ENCODE data around the gene WDR91. TPM values are rescaled to one million over a fixed set of nuclear protein-coding genes. Genes with fewer than 3 reads are reported as not detected.
"Not testable (repeated sequence)": the region's sequence is repeated elsewhere in the genome, so short reads cannot be mapped to it uniquely, and the experiment has no call there.

Gene WDR91
- total RNA-seq, 1 donor from 2014 or later: 6.8 TPM

DNA sequence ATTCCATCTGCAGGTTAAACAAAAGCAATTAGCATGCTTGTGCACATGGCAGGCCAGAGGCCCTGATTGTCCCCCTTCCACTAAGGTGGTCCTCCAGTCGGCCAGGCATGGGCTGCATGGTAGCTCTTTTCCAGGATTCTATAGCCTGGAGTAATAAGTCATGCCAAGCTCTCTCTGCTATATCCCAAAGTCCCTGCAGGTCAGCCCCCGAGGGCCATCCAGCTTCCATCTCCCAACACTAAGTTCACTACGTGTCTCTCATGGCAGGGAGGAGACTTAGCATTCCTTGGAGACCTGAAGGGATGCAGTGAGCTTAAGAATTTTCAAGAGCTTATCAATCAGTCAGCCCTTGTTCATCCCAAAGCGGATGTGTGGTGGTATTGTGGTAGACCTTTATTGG is 37.4 kb downstream of the WDR91 start:
- Histone ChIP-seq H3K36me3 (ENCODE audit: control insufficient read depth in 3 of 3, insufficient read depth in 3 of 3, low read length in 3 of 3) (peaks cover 0 to 20% (median 3%) of the 10 kb centered on the region in 3 donors), H3K4me1 (ENCODE audit: control insufficient read depth in 3 of 3, insufficient read depth in 3 of 3, low read length in 3 of 3) (peaks cover 21 to 22% (median 21%) of the 10 kb centered on the region in 3 donors)
- H3K4me3 ChIP-seq (ENCODE audit: low read length in 3 of 3); H3K9me3 ChIP-seq (ENCODE audit: control insufficient read depth in 3 of 3, low read length in 3 of 3); H3K27me3 ChIP-seq (ENCODE audit: control insufficient read depth in 3 of 3, insufficient read depth in 3 of 3, low read length in 3 of 3); H3K27ac ChIP-seq (ENCODE audit: low read depth, low read length); H3K9ac ChIP-seq (ENCODE audit: low read depth in 1 of 3, low read length in 3 of 3): not testable (repeated sequence)

DNA sequence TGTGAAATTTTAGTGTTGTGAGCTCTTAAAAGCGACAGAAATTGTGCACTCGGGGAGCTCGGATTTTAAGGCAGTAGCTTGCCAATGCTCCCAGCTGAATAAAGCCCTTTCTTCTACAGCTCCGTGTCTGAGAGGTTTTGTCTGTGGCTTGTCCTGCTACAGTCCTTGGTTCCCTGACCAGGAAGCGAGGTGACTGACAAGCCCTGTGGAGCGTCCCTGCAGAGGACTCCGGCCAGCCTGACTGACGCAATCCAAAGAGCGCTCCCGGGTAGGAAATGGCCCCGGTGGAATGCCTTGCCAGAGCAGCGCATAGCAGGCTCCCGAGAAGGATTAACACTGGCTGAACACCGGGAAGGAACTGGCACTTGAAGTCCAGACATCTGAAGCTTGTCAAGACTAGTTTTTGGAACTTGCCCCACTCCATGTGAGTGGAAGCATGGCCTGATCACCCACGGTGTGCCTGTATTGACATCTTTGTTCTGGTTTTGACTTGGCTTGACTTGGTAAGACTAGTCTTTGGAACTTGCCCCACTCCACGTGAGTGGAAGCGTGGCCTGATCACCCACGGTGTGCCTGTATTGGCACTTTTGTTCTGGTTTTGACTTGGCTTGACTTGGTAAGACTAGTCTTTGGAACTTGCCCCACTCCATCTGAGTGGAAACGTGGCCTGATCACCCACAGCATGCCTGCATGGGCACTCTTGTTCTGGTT is 39.6 kb downstream of the WDR91 start:
- peaks cover 41 to 43% (median 42%) of the 10 kb centered on the region in 3 donors for H3K4me1 ChIP-seq (ENCODE audit: control insufficient read depth in 3 of 3, insufficient read depth in 3 of 3, low read length in 3 of 3)
- H3K27ac ChIP-seq (ENCODE audit: low read depth, low read length): peak overlapping the region; percentile 94
- peak overlapping the region; percentile 54 to 58 (median 54) for H3K4me3 ChIP-seq (ENCODE audit: low read length in 3 of 3)
- not testable (repeated sequence) for H3K9me3 ChIP-seq (ENCODE audit: control insufficient read depth in 3 of 3, low read length in 3 of 3); H3K27me3 ChIP-seq (ENCODE audit: control insufficient read depth in 3 of 3, insufficient read depth in 3 of 3, low read length in 3 of 3)
- H3K9ac ChIP-seq (ENCODE audit: low read depth in 1 of 3, low read length in 3 of 3): peak overlapping the region; percentile 53 to 96 (median 84)
- peaks cover 16 to 24% (median 20%) of the 10 kb centered on the region in 3 donors for H3K36me3 ChIP-seq (ENCODE audit: control insufficient read depth in 3 of 3, insufficient read depth in 3 of 3, low read length in 3 of 3)

- not testable (repeated sequence) for H3K9me3 ChIP-seq (ENCODE audit: control insufficient read depth in 3 of 3, low read length in 3 of 3); H3K27me3 ChIP-seq (ENCODE audit: control insufficient read depth in 3 of 3, insufficient read depth in 3 of 3, low read length in 3 of 3)
- Histone ChIP-seq H3K9ac (ENCODE audit: low read depth in 1 of 3, low read length in 3 of 3) (peak overlapping the region; percentile 84 to 96 (median 92)), H3K36me3 (ENCODE audit: control insufficient read depth in 3 of 3, insufficient read depth in 3 of 3, low read length in 3 of 3) (peaks cover 22 to 23% (median 22%) of the 10 kb centered on the region in 3 donors), H3K27ac (ENCODE audit: low read depth, low read length) (peak overlapping the region; percentile 94), H3K4me3 (ENCODE audit: low read length in 3 of 3) (peak overlapping the region; percentile 65 to 88 (median 85)), H3K4me1 (ENCODE audit: control insufficient read depth in 3 of 3, insufficient read depth in 3 of 3, low read length in 3 of 3) (peaks cover 47 to 49% (median 48%) of the 10 kb centered on the region in 3 donors)
Measured at GRCh38 chr7:135170998-135171481, 40.3 kb downstream of the WDR91 start.

DNA sequence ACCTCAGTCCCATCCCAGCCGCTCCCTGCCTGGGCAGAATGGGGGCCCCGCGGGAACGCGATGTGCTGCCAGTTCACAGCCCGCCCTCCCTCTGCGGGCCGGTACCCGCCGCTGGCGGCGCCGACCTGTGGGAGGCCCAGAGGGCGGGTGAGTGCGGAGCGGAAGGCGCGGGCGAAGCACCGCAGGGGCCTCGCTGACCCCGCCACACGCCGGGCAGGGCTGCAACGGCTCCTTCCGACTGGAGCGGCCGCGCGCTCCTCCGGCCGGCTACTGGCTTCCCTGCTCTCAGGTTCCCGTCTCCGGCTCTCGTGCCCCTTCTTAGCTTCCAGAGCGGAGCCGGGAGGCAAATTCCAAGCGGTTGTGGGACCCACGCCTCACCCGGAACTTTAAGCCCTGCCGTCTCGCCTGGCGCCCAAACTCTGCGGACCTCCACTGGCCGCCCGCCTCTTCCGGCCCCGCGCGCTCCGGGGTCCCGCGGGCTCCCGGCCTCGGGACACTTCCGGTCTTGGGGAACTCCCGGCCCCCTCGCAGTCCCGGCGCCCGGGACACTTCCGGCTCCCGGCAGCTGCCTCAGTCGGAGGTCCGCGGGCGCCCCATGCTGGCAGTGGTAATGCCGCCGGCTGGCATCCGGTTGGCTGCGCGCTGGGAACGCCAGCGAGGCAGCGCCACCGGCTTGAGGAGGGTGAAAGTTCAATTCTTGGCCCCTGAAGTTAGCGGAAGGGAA is 40.9 kb downstream of the WDR91 start, which contains the start of gene CYREN:
CYREN (minus strand) TSS at position 434 of the 724 bp plus-strand sequence. CDS start 1,785 bp downstream, outside the sequence.
- no peaks in the 10 kb centered on the region for H3K9me3 ChIP-seq (ENCODE audit: control insufficient read depth in 3 of 3, low read length in 3 of 3)
- H3K4me1 ChIP-seq (ENCODE audit: control insufficient read depth in 3 of 3, insufficient read depth in 3 of 3, low read length in 3 of 3): peaks cover 53 to 54% (median 54%) of the 10 kb centered on the region in 3 donors
- no peaks in the 10 kb centered on the region for H3K27me3 ChIP-seq (ENCODE audit: control insufficient read depth in 3 of 3, insufficient read depth in 3 of 3, low read length in 3 of 3)
- peaks cover 27 to 28% (median 28%) of the 10 kb centered on the region in 3 donors for H3K36me3 ChIP-seq (ENCODE audit: control insufficient read depth in 3 of 3, insufficient read depth in 3 of 3, low read length in 3 of 3)
- H3K27ac ChIP-seq (ENCODE audit: low read depth, low read length): peak within 1 kb of the TSS; percentile 94
- H3K9ac ChIP-seq (ENCODE audit: low read depth in 1 of 3, low read length in 3 of 3): peak within 1 kb of the TSS; percentile 92 to 96 (median 93)
- H3K4me3 ChIP-seq (ENCODE audit: low read length in 3 of 3): peak within 1 kb of the TSS; percentile 85 to 88 (median 86)

DNA sequence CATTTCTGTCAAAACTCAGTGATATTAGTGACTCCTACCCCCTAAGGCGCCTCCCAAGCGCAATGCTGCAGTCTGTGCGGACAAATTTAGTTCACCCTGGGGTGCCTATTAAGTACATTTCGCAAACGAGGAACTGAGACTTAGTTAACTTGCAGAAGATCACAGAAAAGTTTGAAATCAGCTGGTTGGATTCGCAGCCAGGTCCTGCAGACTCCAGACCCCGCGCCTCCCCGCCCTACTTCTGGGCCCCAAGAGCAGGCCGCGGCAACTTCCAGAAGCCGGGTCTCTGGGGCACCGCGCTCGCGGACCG is 41.4 kb downstream of the WDR91 start:
- Histone ChIP-seq H3K9me3 (ENCODE audit: control insufficient read depth in 3 of 3, low read length in 3 of 3) (no peaks in the 10 kb centered on the region), H3K9ac (ENCODE audit: low read depth in 1 of 3, low read length in 3 of 3) (peak overlapping the region; percentile 92 to 96 (median 93)), H3K36me3 (ENCODE audit: control insufficient read depth in 3 of 3, insufficient read depth in 3 of 3, low read length in 3 of 3) (peaks cover 27 to 29% (median 28%) of the 10 kb centered on the region in 3 donors), H3K27me3 (ENCODE audit: control insufficient read depth in 3 of 3, insufficient read depth in 3 of 3, low read length in 3 of 3) (no peaks in the 10 kb centered on the region), H3K4me1 (ENCODE audit: control insufficient read depth in 3 of 3, insufficient read depth in 3 of 3, low read length in 3 of 3) (peaks cover 58 to 60% (median 59%) of the 10 kb centered on the region in 3 donors), H3K4me3 (ENCODE audit: low read length in 3 of 3) (peak overlapping the region; percentile 85 to 88 (median 86)), H3K27ac (ENCODE audit: low read depth, low read length) (peak overlapping the region; percentile 94)

DNA sequence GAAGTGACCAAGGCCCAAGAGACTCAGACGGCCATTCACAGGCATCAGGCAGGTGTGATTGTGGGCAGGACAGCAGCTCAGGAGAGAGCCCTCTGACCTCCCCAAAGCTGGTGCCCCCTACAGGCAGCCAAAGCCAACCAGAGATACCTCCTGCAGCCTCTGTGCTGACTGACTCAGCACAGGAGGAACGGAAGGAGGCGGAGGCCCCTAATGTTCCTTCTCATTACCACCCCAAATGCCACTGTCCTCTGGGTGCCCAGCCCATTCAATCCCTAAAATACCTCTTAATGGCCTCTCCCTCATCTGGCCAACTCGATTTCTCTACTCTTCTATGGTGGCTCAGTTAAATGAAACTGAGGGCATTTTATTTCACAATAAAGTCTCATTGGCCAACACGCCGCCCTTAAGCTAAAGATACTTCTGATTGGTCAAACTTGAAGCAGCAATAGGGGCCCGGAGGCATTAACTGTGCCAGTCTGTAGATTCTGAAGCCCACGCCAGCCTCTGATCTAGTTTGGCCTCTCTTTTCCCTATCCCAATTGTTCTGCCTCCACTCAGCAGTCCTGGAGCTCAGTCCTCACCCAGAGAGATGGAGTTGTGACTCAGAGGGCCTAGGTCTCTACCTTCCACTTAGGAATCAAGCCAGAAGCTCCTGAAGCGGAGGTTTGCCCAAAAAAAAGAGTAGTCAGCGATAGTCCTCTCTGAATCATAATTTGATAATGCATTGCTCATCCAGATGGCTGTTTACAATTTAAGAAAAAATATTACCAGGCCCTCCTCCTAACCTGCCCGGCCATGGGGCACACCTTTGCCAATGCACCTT is 42.0 kb downstream of the WDR91 start:
- H3K4me3 ChIP-seq (ENCODE audit: low read length in 3 of 3): peak overlapping the region; percentile 85 to 88 (median 86)
- H3K27ac ChIP-seq (ENCODE audit: low read depth, low read length): peak overlapping the region; percentile 94
- H3K9me3 ChIP-seq (ENCODE audit: control insufficient read depth in 3 of 3, low read length in 3 of 3): no peaks in the 10 kb centered on the region
- peak overlapping the region; percentile 92 to 96 (median 93) for H3K9ac ChIP-seq (ENCODE audit: low read depth in 1 of 3, low read length in 3 of 3)
- peaks cover 27 to 29% (median 28%) of the 10 kb centered on the region in 3 donors for H3K36me3 ChIP-seq (ENCODE audit: control insufficient read depth in 3 of 3, insufficient read depth in 3 of 3, low read length in 3 of 3)
- H3K4me1 ChIP-seq (ENCODE audit: control insufficient read depth in 3 of 3, insufficient read depth in 3 of 3, low read length in 3 of 3): peaks cover 64 to 65% (median 65%) of the 10 kb centered on the region in 3 donors
- H3K27me3 ChIP-seq (ENCODE audit: control insufficient read depth in 3 of 3, insufficient read depth in 3 of 3, low read length in 3 of 3): no peaks in the 10 kb centered on the region

- peak overlapping the region; percentile 94 for H3K27ac ChIP-seq (ENCODE audit: low read depth, low read length)
- peaks cover 70 to 72% (median 71%) of the 10 kb centered on the region in 3 donors for H3K4me1 ChIP-seq (ENCODE audit: control insufficient read depth in 3 of 3, insufficient read depth in 3 of 3, low read length in 3 of 3)
- H3K4me3 ChIP-seq (ENCODE audit: low read length in 3 of 3): peak overlapping the region; percentile 22 to 86 (median 85)
- H3K9ac ChIP-seq (ENCODE audit: low read depth in 1 of 3, low read length in 3 of 3): peak overlapping the region; percentile 1 to 93 (median 3)
- no peaks in the 10 kb centered on the region for H3K9me3 ChIP-seq (ENCODE audit: control insufficient read depth in 3 of 3, low read length in 3 of 3)
- peaks cover 27 to 30% (median 29%) of the 10 kb centered on the region in 3 donors for H3K36me3 ChIP-seq (ENCODE audit: control insufficient read depth in 3 of 3, insufficient read depth in 3 of 3, low read length in 3 of 3)
- H3K27me3 ChIP-seq (ENCODE audit: control insufficient read depth in 3 of 3, insufficient read depth in 3 of 3, low read length in 3 of 3): no peaks in the 10 kb centered on the region
Measured at GRCh38 chr7:135168489-135169140, 42.7 kb downstream of the WDR91 start.

DNA sequence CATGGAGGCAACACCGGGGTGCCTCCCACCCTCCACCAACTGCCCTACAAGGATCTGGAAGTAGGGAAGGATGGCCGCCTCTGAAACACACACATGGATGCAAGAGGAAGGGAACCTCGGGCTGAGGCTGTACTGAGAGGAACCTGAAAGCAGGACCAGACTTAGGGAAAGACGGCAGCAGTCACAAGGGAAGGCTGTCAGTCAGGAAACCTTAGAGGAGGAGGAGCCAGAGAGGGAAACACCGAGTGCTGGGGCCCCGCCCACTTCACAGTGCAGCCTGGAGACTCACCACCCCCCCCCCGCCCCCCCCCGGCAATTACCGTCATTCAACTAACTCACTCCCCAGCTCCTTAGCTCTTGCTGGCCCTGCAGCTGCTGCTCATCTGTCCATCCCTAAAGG is 43.3 kb downstream of the WDR91 start:
- Histone ChIP-seq H3K4me3 (ENCODE audit: low read length in 3 of 3) (peak overlapping the region in 2 of 3 donors; percentile 22 to 23), H3K4me1 (ENCODE audit: control insufficient read depth in 3 of 3, insufficient read depth in 3 of 3, low read length in 3 of 3) (peaks cover 73 to 75% (median 74%) of the 10 kb centered on the region in 3 donors), H3K27me3 (ENCODE audit: control insufficient read depth in 3 of 3, insufficient read depth in 3 of 3, low read length in 3 of 3) (no peaks in the 10 kb centered on the region), H3K36me3 (ENCODE audit: control insufficient read depth in 3 of 3, insufficient read depth in 3 of 3, low read length in 3 of 3) (peaks cover 27 to 30% (median 29%) of the 10 kb centered on the region in 3 donors), H3K9me3 (ENCODE audit: control insufficient read depth in 3 of 3, low read length in 3 of 3) (no peaks in the 10 kb centered on the region), H3K9ac (ENCODE audit: low read depth in 1 of 3, low read length in 3 of 3) (peak overlapping the region in 2 of 3 donors; percentile 1 to 54), H3K27ac (ENCODE audit: low read depth, low read length) (peak overlapping the region; percentile 96)

- Histone ChIP-seq H3K9ac (ENCODE audit: low read depth in 1 of 3, low read length in 3 of 3) (peak overlapping the region in 2 of 3 donors; percentile 40 to 54), H3K9me3 (ENCODE audit: control insufficient read depth in 3 of 3, low read length in 3 of 3) (no peaks in the 10 kb centered on the region), H3K4me3 (ENCODE audit: low read length in 3 of 3) (no peak overlapping the region), H3K27ac (ENCODE audit: low read depth, low read length) (peak overlapping the region; percentile 96), H3K27me3 (ENCODE audit: control insufficient read depth in 3 of 3, insufficient read depth in 3 of 3, low read length in 3 of 3) (no peaks in the 10 kb centered on the region), H3K36me3 (ENCODE audit: control insufficient read depth in 3 of 3, insufficient read depth in 3 of 3, low read length in 3 of 3) (peaks cover 27 to 30% (median 29%) of the 10 kb centered on the region in 3 donors), H3K4me1 (ENCODE audit: control insufficient read depth in 3 of 3, insufficient read depth in 3 of 3, low read length in 3 of 3) (peaks cover 74 to 78% (median 76%) of the 10 kb centered on the region in 3 donors)
Measured at GRCh38 chr7:135167365-135167917, 43.9 kb downstream of the WDR91 start.

Measured in skeletal muscle tissue (tissue), 4 donors.